H1 (cell line): ENCODE measurements around the gene NDUFB11. TPM values are rescaled to one million over a fixed set of nuclear protein-coding genes. Genes with fewer than 3 reads are reported as not detected.

Experiments
- SP1 ChIP-seq: IDR thresholded peaks from 2 replicates; pipeline ENCODE4 v1.6.1; 2011; ENCODE audit warnings: low read depth, low read length
- polyA plus RNA-seq, 7 experiments: library from polyadenylated mRNA; depleted of rRNA in 3 of 7; stranded (reverse) in 5 of 7; unstranded in 2 of 7; fragments of >200 nt in 5 of 7; fragments of 200-250 nt in 2 of 7; gene quantifications; 1 replicate in 5 of 7; 2 replicates in 1 of 7; 4 replicates in 1 of 7; pipeline versions ENCODE4 v1.2.1 to v1.2.3, GENCODE V29; 2011 to 2013; ENCODE audit warnings: missing spikeins in 2 of 7, mixed read lengths in 2 of 7
- total RNA-seq: library from RNA; stranded (reverse); fragmentation: NEBNext Ultra II Directional; extraction: Animal tissue kit (Norgen Biotek cat#: 25700); gene quantifications from 2 replicates; pipeline ENCODE4 v1.2.1, GENCODE V29; 2021

The NDUFB11 gene
- total and polyA plus RNA-seq, 2 of the 8 experiments (the other 6 are each of a cell fraction or from before 2014, with no cell fraction given), result 120 to 131 TPM

- no peak for TF ChIP-seq SP1
These were observed 40.0 kb upstream of the NDUFB11 start (continued) for GRCh38 chrX:47184486-47184885.
